ENCODE results near the gene OR6B1.

OR6B1 gene

GRCh38 chr7:143987513-143987912 is 12.6 kb upstream of the OR6B1 start:
- no peak for DNase-seq
- in situ Hi-C loops (cut with HindIII; ENCODE audit: low pct_ligation_motif_present, low sequenced_read_pairs): no loop called here
- Histone ChIP-seq H3K4me3 (ENCODE audit: low read depth, low read length) (no peak overlapping the region), H3K27me3 (replicated peaks) (no peaks in the 10 kb centered on the region), H3K36me3 (replicated peaks) (no peaks in the 10 kb centered on the region), H3K27ac (no peak overlapping the region)
- TF ChIP-seq, protein P1, sequence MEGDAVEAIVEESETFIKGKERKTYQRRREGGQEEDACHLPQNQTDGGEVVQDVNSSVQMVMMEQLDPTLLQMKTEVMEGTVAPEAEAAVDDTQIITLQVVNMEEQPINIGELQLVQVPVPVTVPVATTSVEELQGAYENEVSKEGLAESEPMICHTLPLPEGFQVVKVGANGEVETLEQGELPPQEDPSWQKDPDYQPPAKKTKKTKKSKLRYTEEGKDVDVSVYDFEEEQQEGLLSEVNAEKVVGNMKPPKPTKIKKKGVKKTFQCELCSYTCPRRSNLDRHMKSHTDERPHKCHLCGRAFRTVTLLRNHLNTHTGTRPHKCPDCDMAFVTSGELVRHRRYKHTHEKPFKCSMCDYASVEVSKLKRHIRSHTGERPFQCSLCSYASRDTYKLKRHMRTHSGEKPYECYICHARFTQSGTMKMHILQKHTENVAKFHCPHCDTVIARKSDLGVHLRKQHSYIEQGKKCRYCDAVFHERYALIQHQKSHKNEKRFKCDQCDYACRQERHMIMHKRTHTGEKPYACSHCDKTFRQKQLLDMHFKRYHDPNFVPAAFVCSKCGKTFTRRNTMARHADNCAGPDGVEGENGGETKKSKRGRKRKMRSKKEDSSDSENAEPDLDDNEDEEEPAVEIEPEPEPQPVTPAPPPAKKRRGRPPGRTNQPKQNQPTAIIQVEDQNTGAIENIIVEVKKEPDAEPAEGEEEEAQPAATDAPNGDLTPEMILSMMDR (IDR thresholded peaks at IDR 0.05; ENCODE audit: low read depth, low read length, missing control alignments): no peak

DNA sequence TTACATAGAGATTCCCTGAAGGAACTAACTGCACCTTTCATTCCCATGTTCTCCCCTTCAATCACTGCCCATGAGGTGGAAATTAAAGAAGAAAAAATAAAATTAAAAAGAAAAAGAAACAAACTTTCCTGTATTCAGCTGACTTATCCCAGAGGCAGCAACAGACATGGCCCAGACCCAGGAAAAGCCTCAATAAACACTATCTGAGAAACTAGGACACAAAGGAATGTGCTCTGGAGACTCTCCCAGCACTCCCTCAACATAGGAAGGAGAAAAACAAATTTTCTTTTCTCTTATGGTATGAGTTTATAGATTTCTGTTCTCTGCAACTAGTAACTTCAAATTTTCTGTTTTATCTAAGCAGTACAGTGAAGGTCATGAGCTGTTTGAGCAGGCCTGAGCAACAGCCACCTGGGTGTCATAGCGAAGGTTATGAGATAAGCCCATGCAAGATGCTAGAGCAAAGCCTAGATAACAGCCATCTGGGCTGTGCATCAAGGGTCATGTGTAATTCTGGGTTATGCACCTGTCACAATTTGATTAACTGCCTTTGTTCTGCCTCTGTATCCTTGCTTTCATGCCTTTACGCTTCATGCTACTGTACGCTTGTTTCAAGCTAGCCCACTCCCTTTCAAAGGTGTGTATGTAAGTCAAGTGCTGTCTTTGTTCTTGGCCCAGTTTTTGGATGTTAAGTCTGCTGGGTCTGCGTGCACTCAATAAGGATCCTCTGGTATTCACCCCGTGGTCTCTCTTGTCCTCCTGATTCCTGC is 11.0 kb upstream of the OR6B1 start:
- Histone ChIP-seq H3K27me3 (replicated peaks) (no peaks in the 10 kb centered on the region), H3K27ac (no peak overlapping the region), H3K4me3 (ENCODE audit: low read depth, low read length) (no peak overlapping the region), H3K36me3 (replicated peaks) (no peaks in the 10 kb centered on the region)
- in situ Hi-C loops (cut with HindIII; ENCODE audit: low pct_ligation_motif_present, low sequenced_read_pairs): no loop called here
- TF ChIP-seq, protein P1 (IDR thresholded peaks at IDR 0.05; ENCODE audit: low read depth, low read length, missing control alignments): no peak
- DNase-seq: peak; percentile 42

DNA sequence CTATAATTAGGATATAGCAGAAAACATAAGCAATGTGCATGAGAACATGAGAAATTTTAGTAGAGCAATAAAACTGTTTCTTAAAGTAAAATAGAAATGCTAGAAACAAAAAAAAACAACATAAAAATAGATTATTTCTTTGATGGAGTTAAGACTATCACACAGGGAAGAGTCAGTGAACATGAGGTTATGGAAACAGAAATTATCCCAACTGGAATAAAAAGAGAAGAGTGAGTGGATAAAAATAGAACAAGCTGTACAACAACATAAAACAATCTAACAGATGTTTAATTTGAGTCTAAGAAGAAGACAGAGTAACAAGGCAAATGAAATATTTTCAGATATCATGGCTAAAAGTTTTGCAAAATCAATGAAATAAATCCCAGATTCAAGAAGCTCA is 7.5 kb upstream of the OR6B1 start:
- in situ Hi-C loops (cut with HindIII; ENCODE audit: low pct_ligation_motif_present, low sequenced_read_pairs): no loop called here

GRCh38 chr7:143993924-143994323 is 6.2 kb upstream of the OR6B1 start:
- H3K27me3 ChIP-seq (replicated peaks): no peaks in the 10 kb centered on the region
- H3K27ac ChIP-seq: no peak overlapping the region
- DNase-seq: no peak
- in situ Hi-C loops (cut with HindIII; ENCODE audit: low pct_ligation_motif_present, low sequenced_read_pairs): no loop called here
- H3K36me3 ChIP-seq (replicated peaks): no peaks in the 10 kb centered on the region
- H3K4me3 ChIP-seq (ENCODE audit: low read depth, low read length): no peak overlapping the region
- TF ChIP-seq, protein P1 (IDR thresholded peaks at IDR 0.05; ENCODE audit: low read depth, low read length, missing control alignments): no peak

More for the DNA sequence above, 7.5 kb upstream of the OR6B1 start:
- no peak overlapping the region for H3K27ac ChIP-seq
- H3K27me3 ChIP-seq (replicated peaks): no peaks in the 10 kb centered on the region
- H3K4me3 ChIP-seq (ENCODE audit: low read depth, low read length): no peak overlapping the region
- H3K36me3 ChIP-seq (replicated peaks): no peaks in the 10 kb centered on the region
- TF ChIP-seq, protein P1 (IDR thresholded peaks at IDR 0.05; ENCODE audit: low read depth, low read length, missing control alignments): no peak
- no peak for DNase-seq

DNA sequence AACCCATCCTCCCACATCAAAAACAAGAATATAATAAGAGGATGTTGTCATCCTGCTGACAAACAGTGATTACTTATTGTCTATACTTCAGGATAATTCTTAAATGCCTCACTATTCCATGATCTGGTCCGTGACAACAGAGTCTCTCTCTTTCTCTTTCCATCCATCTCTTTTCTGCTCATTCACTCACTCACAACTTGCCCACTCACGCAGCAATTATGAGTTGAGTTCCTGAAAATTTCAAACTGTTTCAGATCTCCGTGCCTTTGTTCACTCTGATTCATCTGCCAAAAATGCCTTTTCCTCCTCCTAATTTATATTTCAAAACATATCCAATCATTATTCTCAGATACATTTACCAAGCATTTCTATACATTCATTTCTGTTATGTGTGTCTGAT is 1.4 kb downstream of the OR6B1 start:
- in situ Hi-C loops (cut with HindIII; ENCODE audit: low pct_ligation_motif_present, low sequenced_read_pairs): no loop called here
- TF ChIP-seq, protein P1 (IDR thresholded peaks at IDR 0.05; ENCODE audit: low read depth, low read length, missing control alignments): no peak
- no peak overlapping the region for H3K27ac ChIP-seq

DNA sequence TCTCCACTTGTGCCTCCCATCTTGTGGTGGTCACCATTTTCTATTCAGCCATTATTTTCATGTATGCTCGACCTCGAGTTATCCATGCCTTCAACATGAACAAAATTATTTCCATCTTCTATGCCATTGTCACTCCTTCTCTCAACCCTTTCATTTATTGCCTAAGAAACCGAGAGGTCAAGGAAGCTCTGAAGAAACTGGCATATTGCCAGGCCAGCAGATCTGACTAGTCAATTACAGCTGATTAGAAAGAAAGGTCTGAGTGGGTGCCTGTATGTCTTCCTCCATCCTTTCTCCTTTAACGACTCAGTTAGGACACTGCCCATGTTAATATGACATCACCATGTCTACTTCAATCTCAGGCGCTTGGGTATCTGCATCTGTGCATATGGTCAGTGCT is 4.6 kb downstream of the OR6B1 start:
- no peak overlapping the region for H3K27ac ChIP-seq
- TF ChIP-seq, protein P1 (IDR thresholded peaks at IDR 0.05; ENCODE audit: low read depth, low read length, missing control alignments): no peak
- H3K4me3 ChIP-seq (ENCODE audit: low read depth, low read length): no peak overlapping the region
- DNase-seq: no peak
- H3K36me3 ChIP-seq (replicated peaks): no peaks in the 10 kb centered on the region
- no peaks in the 10 kb centered on the region for H3K27me3 ChIP-seq (replicated peaks)
- in situ Hi-C loops (cut with HindIII; ENCODE audit: low pct_ligation_motif_present, low sequenced_read_pairs): no loop called here

More for the DNA sequence above, 1.4 kb downstream of the OR6B1 start:
- H3K4me3 ChIP-seq (ENCODE audit: low read depth, low read length): no peak overlapping the region
- no peaks in the 10 kb centered on the region for H3K27me3 ChIP-seq (replicated peaks)
- DNase-seq: no peak
- no peaks in the 10 kb centered on the region for H3K36me3 ChIP-seq (replicated peaks)
